Measurements from ENCODE around the gene ST3GAL5. TPM values are rescaled to one million over a fixed set of nuclear protein-coding genes. Genes with fewer than 3 reads are reported as not detected.

The ST3GAL5 gene
- total RNA-seq, 1 experiment from 2014 or later = 5.9 TPM

GRCh38 chr2:85905891-85906290, 17.1 kb upstream of the ST3GAL5 start:
- no peak for DNase-seq
- Histone ChIP-seq H3K79me2 (ENCODE audit: low read depth) (no peaks in the 10 kb centered on the region), H3K27me3 (ENCODE audit: insufficient read depth, low read depth) (no peaks in the 10 kb centered on the region), H4K20me1 (ENCODE audit: insufficient read depth) (no peaks in the 10 kb centered on the region), H3K4me3 (no peak overlapping the region), H3K4me2 (no peak overlapping the region), H3F3A (ENCODE audit: insufficient read depth, low read depth) (no peaks in the 10 kb centered on the region), H3K9me2 (ENCODE audit: insufficient read depth) (no peaks in the 10 kb centered on the region), H3K9me3 (ENCODE audit: insufficient read depth, low read depth) (no peaks in the 10 kb centered on the region), H3K36me3 (ENCODE audit: low read depth) (no peaks in the 10 kb centered on the region), H3K4me1 (replicated peaks; ENCODE audit: insufficient read depth) (no peaks in the 10 kb centered on the region), H3K27ac (no peak overlapping the region), H2AFZ (no peak overlapping the region)
- TF ChIP-seq CTCF (conservative IDR thresholded peaks at IDR 0.05) = no peak
- TF ChIP-seq EZH2 (IDR thresholded peaks at IDR 0.05; ENCODE audit: low read depth) = no peak
- intact Hi-C loops (cut with micrococcal nuclease; ENCODE audit: unreplicated experiment) = no loop called here
- CTCF ChIA-PET = no interaction called here
- BruUV-seq (replicated peaks) = no TSS peak
- POLR2A ChIA-PET (ENCODE audit: unreplicated experiment) = no interaction called here

- no peaks in the 10 kb centered on the region for H3K79me2 ChIP-seq (ENCODE audit: low read depth)
- H3K4me2 ChIP-seq = no peak overlapping the region
- H3K36me3 ChIP-seq (ENCODE audit: low read depth) = no peaks in the 10 kb centered on the region
- H3K4me3 ChIP-seq = no peak overlapping the region
- TF ChIP-seq CTCF (conservative IDR thresholded peaks at IDR 0.05) = no peak
- no peak for TF ChIP-seq EZH2 (IDR thresholded peaks at IDR 0.05; ENCODE audit: low read depth)
- peaks cover 5% of the 10 kb centered on the region for H3K4me1 ChIP-seq (replicated peaks; ENCODE audit: insufficient read depth)
- H3F3A ChIP-seq (ENCODE audit: insufficient read depth, low read depth) = no peaks in the 10 kb centered on the region
- ChIA-PET CTCF (no interaction called here), POLR2A (ENCODE audit: unreplicated experiment) (no interaction called here)
- no peak overlapping the region for H2AFZ ChIP-seq
- intact Hi-C loops (cut with micrococcal nuclease; ENCODE audit: unreplicated experiment) = no loop called here
- no peaks in the 10 kb centered on the region for H4K20me1 ChIP-seq (ENCODE audit: insufficient read depth)
- no peaks in the 10 kb centered on the region for H3K9me2 ChIP-seq (ENCODE audit: insufficient read depth)
- H3K27me3 ChIP-seq (ENCODE audit: insufficient read depth, low read depth) = no peaks in the 10 kb centered on the region
- H3K27ac ChIP-seq = no peak overlapping the region
- no peaks in the 10 kb centered on the region for H3K9me3 ChIP-seq (ENCODE audit: insufficient read depth, low read depth)
- BruUV-seq (replicated peaks) = no TSS peak
- no peak for DNase-seq
These were observed 16.4 kb upstream of the ST3GAL5 start for GRCh38 chr2:85905187-85905666.

- intact Hi-C loops (cut with micrococcal nuclease; ENCODE audit: unreplicated experiment) = no loop called here
- Histone ChIP-seq H3K79me2 (ENCODE audit: low read depth) (no peaks in the 10 kb centered on the region), H3K9me3 (ENCODE audit: insufficient read depth, low read depth) (no peaks in the 10 kb centered on the region), H3K4me2 (no peak overlapping the region), H3K27me3 (ENCODE audit: insufficient read depth, low read depth) (no peaks in the 10 kb centered on the region), H3K27ac (no peak overlapping the region), H3K4me3 (no peak overlapping the region), H4K20me1 (ENCODE audit: insufficient read depth) (no peaks in the 10 kb centered on the region), H3F3A (ENCODE audit: insufficient read depth, low read depth) (peaks cover 13% of the 10 kb centered on the region), H3K9me2 (ENCODE audit: insufficient read depth) (no peaks in the 10 kb centered on the region), H3K4me1 (replicated peaks; ENCODE audit: insufficient read depth) (peaks cover 18% of the 10 kb centered on the region), H3K36me3 (ENCODE audit: low read depth) (no peaks in the 10 kb centered on the region), H2AFZ (no peak overlapping the region)
- BruUV-seq (replicated peaks) = no TSS peak
- DNase-seq = no peak
- POLR2A ChIA-PET (ENCODE audit: unreplicated experiment) = no interaction called here
- CTCF ChIA-PET = no interaction called here
- TF ChIP-seq EZH2 (IDR thresholded peaks at IDR 0.05; ENCODE audit: low read depth) (no peak), CTCF (conservative IDR thresholded peaks at IDR 0.05) (no peak)
These were observed 15.1 kb upstream of the ST3GAL5 start for GRCh38 chr2:85903849-85904248.
